GM12892 (cell line): ENCODE measurements around the gene PCSK5.

Experiments used
- POLR2A ChIP-seq: IDR thresholded peaks from 2 replicates; pipeline ENCODE4 v1.6.1; 2011; ENCODE audit warnings: low read depth, low read length, control low read depth
- POLR2AphosphoS5 ChIP-seq: IDR thresholded peaks from 2 replicates; pipeline ENCODE4 v1.6.1; 2011; ENCODE audit warnings: low read depth, low read length, control low read depth
- TAF1 ChIP-seq: IDR thresholded peaks from 2 replicates; pipeline ENCODE4 v1.6.1; 2011; ENCODE audit warnings: low read depth, mild to moderate bottlenecking, control low read depth, low read length, borderline replicate concordance

DNA sequence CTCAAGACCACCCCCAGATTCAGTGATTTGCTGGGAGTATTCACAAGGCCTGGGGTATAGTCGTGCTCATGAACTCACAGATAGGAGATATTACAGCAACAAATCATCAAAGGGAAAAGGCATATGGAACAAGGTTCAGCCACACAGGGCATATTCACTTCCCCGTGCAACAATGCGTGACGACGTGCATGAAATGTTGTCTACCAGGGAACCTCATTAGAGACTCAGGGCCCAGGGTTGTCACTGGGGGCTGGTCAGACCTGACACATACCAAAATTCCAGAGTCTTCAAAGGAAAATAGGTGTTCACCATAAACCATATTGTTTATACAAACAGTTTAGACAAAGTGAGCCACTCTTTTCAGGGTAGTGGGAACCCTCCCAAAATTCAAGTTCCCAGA is 291.3 kb downstream of the PCSK5 start:
- TF ChIP-seq POLR2A (no peak), POLR2AphosphoS5 (no peak), TAF1 (no peak)
